HepG2 (cell line): ENCODE results near the gene FAM174C. TPM values are rescaled to one million over a fixed set of nuclear protein-coding genes. Genes with fewer than 3 reads are reported as not detected.
A peak's percentile ranks its signal among the peaks of the same experiment; 100 is the strongest.

Experiments
- GABPB1 ChIP-seq: IDR thresholded peaks from 2 replicates; pipeline ENCODE4 v1.6.1; 2016; ENCODE audit warnings: mild to moderate bottlenecking, missing genetic modification reagents, moderate library complexity, missing compliant biosample characterization
- HOXA3 ChIP-seq: sonication (generic); formaldehyde crosslinking; IDR thresholded peaks from 2 replicates; pipeline ENCODE4 v1.5.0; 2020; ENCODE audit warnings: missing genetic modification reagents
- PHB2 ChIP-seq: fragments of 450-650 bp; IDR thresholded peaks from 2 replicates; pipeline ENCODE4 v1.6.1; 2018; ENCODE audit not compliant: partially characterized antibody
- SAFB2 ChIP-seq: sonication (generic); formaldehyde crosslinking; IDR thresholded peaks from 2 replicates; pipeline ENCODE4 v1.5.1; 2020; ENCODE audit warnings: missing genetic modification reagents, low read depth, mild to moderate bottlenecking, borderline replicate concordance
- TCF12 ChIP-seq, 2 experiments: fragments of 450-650 bp in 1 of 2; sonication (generic) in 1 of 2; formaldehyde crosslinking in 1 of 2; IDR thresholded peaks; 2 replicates each; pipeline versions ENCODE4 v1.6.1 to v1.8.0; 2017 to 2022; ENCODE audit warnings: antibody characterized with exemption in 1 of 2, mild to moderate bottlenecking in 1 of 2, missing genetic modification reagents in 1 of 2, moderate library complexity in 1 of 2
- ZNF460 ChIP-seq: sonication (generic); formaldehyde crosslinking; IDR thresholded peaks from 2 replicates; pipeline ENCODE4 v1.5.1; 2020; ENCODE audit warnings: missing genetic modification reagents, mild to moderate bottlenecking, borderline replicate concordance
- ZNF672 ChIP-seq: sonication (generic); formaldehyde crosslinking; IDR thresholded peaks from 2 replicates; pipeline ENCODE4 v1.8.1; 2022; ENCODE audit warnings: missing genetic modification reagents
- ZSCAN22 ChIP-seq: sonication (generic); formaldehyde crosslinking; IDR thresholded peaks from 2 replicates; pipeline ENCODE4 v1.4.0; 2020; ENCODE audit warnings: mild to moderate bottlenecking, missing genetic modification reagents
- polyA plus RNA-seq, 8 experiments: library from polyadenylated mRNA; depleted of rRNA in 3 of 8; stranded (reverse) in 7 of 8; unstranded in 1 of 8; fragments of >200 nt; fragmentation: Illumina TruSeq in 4 of 8; extraction: Trizol in 4 of 8; gene quantifications; 2 replicates each; pipeline versions ENCODE4 v1.2.1 to v1.2.3, GENCODE V29; 2011 to 2016; ENCODE audit warnings: low read depth in 4 of 8, missing spikeins in 1 of 8, mixed read lengths in 1 of 8; ENCODE audit not compliant: insufficient read depth in 1 of 8
- total RNA-seq, 5 experiments: library from RNA; depleted of rRNA; stranded (reverse); fragments of >200 nt; fragmentation: Illumina TruSeq; extraction: Trizol; gene quantifications; 2 replicates each; pipeline ENCODE4 v1.2.3, GENCODE V29; 2016; ENCODE audit warnings: low read depth in 1 of 5
- TF ChIP-seq, protein P1 (sequence below): sonication (generic); formaldehyde crosslinking; IDR thresholded peaks from 2 replicates; pipeline ENCODE4 v1.5.0; 2020; ENCODE audit warnings: missing genetic modification reagents
- TF ChIP-seq, protein P2 (sequence below): IDR thresholded peaks from 2 replicates; pipeline ENCODE4 v1.6.1; 2016; ENCODE audit warnings: mild to moderate bottlenecking, missing biosample characterization, missing genetic modification reagents
- TF ChIP-seq, protein P3 (sequence below): IDR thresholded peaks from 2 replicates; pipeline ENCODE4 v1.6.1; 2016; ENCODE audit warnings: missing biosample characterization, missing genetic modification reagents, low read depth
- TF ChIP-seq, protein P4 (sequence below): sonication (generic); formaldehyde crosslinking; IDR thresholded peaks from 2 replicates; pipeline ENCODE4 v1.5.1; 2020; ENCODE audit warnings: mild to moderate bottlenecking, moderate library complexity, missing genetic modification reagents

Gene FAM174C
- total and polyA plus RNA-seq, 2 of the 13 experiments (the other 11 are each of a cell fraction or from before 2014, with no cell fraction given) = 19.5 to 31.3 TPM

DNA sequence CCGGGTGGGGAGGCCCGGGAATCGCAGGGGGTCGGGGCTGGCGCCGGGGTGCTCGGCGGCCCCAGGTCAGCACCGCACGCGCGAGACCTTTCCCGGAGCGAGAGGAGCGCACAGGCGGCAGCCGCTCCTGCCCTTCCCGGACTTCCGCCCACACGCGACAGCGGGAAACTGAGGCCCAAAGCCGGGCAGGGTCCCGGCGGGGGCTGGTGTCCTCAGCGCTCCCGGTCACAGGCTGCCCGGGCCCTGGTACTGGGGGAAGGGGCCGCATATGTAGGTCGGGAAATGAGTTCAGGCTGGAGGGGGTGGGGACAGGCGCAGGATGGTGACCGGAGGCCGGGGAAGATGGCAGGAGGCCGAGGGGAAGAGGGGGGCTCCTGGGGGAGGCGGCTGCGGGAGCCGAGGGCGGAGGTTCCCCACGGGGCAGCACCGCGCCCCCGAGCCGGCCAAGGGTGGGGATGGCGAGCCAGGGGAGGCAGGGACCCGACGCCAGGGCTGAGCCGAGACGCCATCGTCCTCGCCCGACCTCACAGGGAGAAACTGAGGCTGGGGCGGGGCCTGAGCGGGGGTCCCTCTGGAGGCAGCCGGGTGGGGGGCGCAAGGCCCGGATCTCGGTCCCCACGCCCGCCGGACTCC lies 38.2 kb upstream of the FAM174C start (continued):
- TF ChIP-seq, protein P1, sequence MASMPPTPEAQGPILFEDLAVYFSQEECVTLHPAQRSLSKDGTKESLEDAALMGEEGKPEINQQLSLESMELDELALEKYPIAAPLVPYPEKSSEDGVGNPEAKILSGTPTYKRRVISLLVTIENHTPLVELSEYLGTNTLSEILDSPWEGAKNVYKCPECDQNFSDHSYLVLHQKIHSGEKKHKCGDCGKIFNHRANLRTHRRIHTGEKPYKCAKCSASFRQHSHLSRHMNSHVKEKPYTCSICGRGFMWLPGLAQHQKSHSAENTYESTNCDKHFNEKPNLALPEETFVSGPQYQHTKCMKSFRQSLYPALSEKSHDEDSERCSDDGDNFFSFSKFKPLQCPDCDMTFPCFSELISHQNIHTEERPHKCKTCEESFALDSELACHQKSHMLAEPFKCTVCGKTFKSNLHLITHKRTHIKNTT (CRISPR knock-in tag) = no peak
- TF ChIP-seq ZNF460 (CRISPR knock-in tag) = no peak
- TF ChIP-seq, protein P2, sequence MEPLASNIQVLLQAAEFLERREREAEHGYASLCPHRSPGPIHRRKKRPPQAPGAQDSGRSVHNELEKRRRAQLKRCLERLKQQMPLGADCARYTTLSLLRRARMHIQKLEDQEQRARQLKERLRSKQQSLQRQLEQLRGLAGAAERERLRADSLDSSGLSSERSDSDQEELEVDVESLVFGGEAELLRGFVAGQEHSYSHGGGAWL = 0 out of 2 replicates have a peak, but pooled peaks have one; percentile 33
- no peak for TF ChIP-seq SAFB2 (CRISPR knock-in tag)
- TF ChIP-seq HOXA3 = 0 out of 2 replicates have a peak, but pooled peaks have one; percentile 7
- peak; percentile 32; the same call in 1 of the 2 replicates for TF ChIP-seq GABPB1 (CRISPR knock-in tag)
- TF ChIP-seq, protein P3, sequence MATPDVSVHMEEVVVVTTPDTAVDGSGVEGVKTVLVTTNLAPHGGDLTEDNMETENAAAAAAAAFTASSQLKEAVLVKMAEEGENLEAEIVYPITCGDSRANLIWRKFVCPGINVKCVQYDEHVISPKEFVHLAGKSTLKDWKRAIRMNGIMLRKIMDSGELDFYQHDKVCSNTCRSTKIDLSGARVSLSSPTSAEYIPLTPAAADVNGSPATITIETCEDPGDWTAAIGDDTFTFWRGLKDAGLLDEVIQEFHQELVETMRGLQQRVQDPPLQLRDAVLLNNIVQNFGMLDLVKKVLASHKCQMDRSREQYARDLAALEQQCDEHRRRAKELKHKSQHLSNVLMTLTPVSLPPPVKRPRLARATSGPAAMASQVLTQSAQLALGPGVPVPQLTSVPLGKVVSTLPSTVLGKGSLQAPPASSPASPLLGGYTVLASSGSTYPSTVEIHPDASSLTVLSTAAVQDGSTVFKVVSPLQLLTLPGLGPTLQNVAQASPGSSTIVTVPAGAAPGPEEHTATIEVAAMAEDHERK (CRISPR knock-in tag) = no peak
- no peak for TF ChIP-seq PHB2
- TF ChIP-seq ZSCAN22 (CRISPR knock-in tag) = no peak
- no peak for TF ChIP-seq TCF12 (IDR thresholded peaks at IDR 0.05)
- TF ChIP-seq TCF12 (CRISPR knock-in tag; IDR thresholded peaks at IDR 0.05) = no peak
- TF ChIP-seq ZNF672 (CRISPR knock-in tag) = no peak
- TF ChIP-seq, protein P4, sequence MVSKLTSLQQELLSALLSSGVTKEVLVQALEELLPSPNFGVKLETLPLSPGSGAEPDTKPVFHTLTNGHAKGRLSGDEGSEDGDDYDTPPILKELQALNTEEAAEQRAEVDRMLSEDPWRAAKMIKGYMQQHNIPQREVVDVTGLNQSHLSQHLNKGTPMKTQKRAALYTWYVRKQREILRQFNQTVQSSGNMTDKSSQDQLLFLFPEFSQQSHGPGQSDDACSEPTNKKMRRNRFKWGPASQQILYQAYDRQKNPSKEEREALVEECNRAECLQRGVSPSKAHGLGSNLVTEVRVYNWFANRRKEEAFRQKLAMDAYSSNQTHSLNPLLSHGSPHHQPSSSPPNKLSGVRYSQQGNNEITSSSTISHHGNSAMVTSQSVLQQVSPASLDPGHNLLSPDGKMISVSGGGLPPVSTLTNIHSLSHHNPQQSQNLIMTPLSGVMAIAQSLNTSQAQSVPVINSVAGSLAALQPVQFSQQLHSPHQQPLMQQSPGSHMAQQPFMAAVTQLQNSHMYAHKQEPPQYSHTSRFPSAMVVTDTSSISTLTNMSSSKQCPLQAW = no peak
